Neural cell (in vitro differentiated cells): ENCODE results near the gene ARL15. TPM values are rescaled to one million over a fixed set of nuclear protein-coding genes. Genes with fewer than 3 reads are reported as not detected.

Experiments used
- H2AFZ ChIP-seq: fragments of 200-600, 300-800 bp; sonication (generic), shearing (Covaris generic); 2 replicates; pipeline ENCODE4 v1.6.0; 2014; ENCODE audit warnings: low read depth, mild to moderate bottlenecking, antibody characterized with exemption, low read length, moderate library complexity
- H3F3A ChIP-seq: fragments of 200-600 bp; shearing (Covaris generic); 2 replicates; pipeline ENCODE4 v1.6.1; 2016; ENCODE audit warnings: mild to moderate bottlenecking, moderate library complexity, mixed read lengths, antibody characterized with exemption, low read length; ENCODE audit not compliant: insufficient read depth, poor library complexity, severe bottlenecking
- H3K27ac ChIP-seq: fragments of 200-600, 300-800 bp; sonication (generic), shearing (Covaris generic); 2 replicates; pipeline ENCODE4 v1.5.1; 2014; ENCODE audit warnings: mild to moderate bottlenecking, low read length, moderate library complexity
- H3K27me3 ChIP-seq: fragments of 300-800, 200-600 bp; sonication (generic), shearing (Covaris generic); 2 replicates; pipeline ENCODE4 v1.6.0; 2014; ENCODE audit warnings: mild to moderate bottlenecking, low read depth, low read length, moderate library complexity; ENCODE audit not compliant: insufficient read depth
- H3K36me3 ChIP-seq: fragments of 300-800, 200-600 bp; sonication (generic), shearing (Covaris generic); 2 replicates; pipeline ENCODE4 v1.5.1; 2014; ENCODE audit warnings: mild to moderate bottlenecking, antibody characterized with exemption, low read length, moderate library complexity; ENCODE audit not compliant: insufficient read depth
- H3K4me2 ChIP-seq: fragments of 300-800, 200-600 bp; sonication (generic), shearing (Covaris generic); 2 replicates; pipeline ENCODE4 v1.6.0; 2014; ENCODE audit warnings: mild to moderate bottlenecking, low read length
- H3K4me3 ChIP-seq: fragments of 300-800, 200-600 bp; sonication (generic), shearing (Covaris generic); 2 replicates; pipeline ENCODE4 v1.5.1; 2014; ENCODE audit warnings: mild to moderate bottlenecking, low read length, moderate library complexity
- H3K79me2 ChIP-seq: fragments of 200-600 bp; shearing (Covaris generic); replicated peaks from 2 replicates; pipeline ENCODE4 v1.6.0; 2014; ENCODE audit warnings: mild to moderate bottlenecking, low read length, moderate library complexity; ENCODE audit not compliant: insufficient read depth
- H3K9ac ChIP-seq: fragments of 300-800, 200-600 bp; sonication (generic), shearing (Covaris generic); 2 replicates; pipeline ENCODE4 v1.6.1; 2016; ENCODE audit warnings: mild to moderate bottlenecking, low read length, mixed read lengths
- H3K9me2 ChIP-seq: fragments of 200-600 bp; shearing (Covaris generic); 2 replicates; pipeline ENCODE4 v1.6.1; 2016; ENCODE audit warnings: mild to moderate bottlenecking, low read length, mixed read lengths; ENCODE audit not compliant: insufficient read depth
- H3K9me3 ChIP-seq: fragments of 200-600, 300-800 bp; sonication (generic), shearing (Covaris generic); 2 replicates; pipeline ENCODE4 v1.6.1; 2016; ENCODE audit warnings: mild to moderate bottlenecking, mixed run types, low read length, moderate library complexity, mixed read lengths
- H4K20me1 ChIP-seq: fragments of 200-600 bp; shearing (Covaris generic); 2 replicates; pipeline ENCODE4 v1.6.1; 2016; ENCODE audit warnings: mild to moderate bottlenecking, mixed run types; ENCODE audit not compliant: insufficient read depth
- CTCF ChIP-seq: fragments of 450-650 bp; IDR thresholded peaks from 2 replicates; pipeline ENCODE4 v1.5.1; 2014; ENCODE audit warnings: antibody characterized with exemption, mild to moderate bottlenecking, moderate library complexity; ENCODE audit not compliant: poor library complexity, severe bottlenecking
- EP300 ChIP-seq: fragments of 450-650 bp; conservative IDR thresholded peaks from 2 replicates; pipeline ENCODE4 v1.6.1; 2014; ENCODE audit warnings: antibody characterized with exemption, mild to moderate bottlenecking, moderate library complexity; ENCODE audit not compliant: poor library complexity, severe bottlenecking
- EZH2 ChIP-seq: fragments of 200-600, 300-800 bp; shearing (Covaris generic), sonication (generic); IDR thresholded peaks from 2 replicates; pipeline ENCODE4 v1.6.1; 2014; ENCODE audit warnings: antibody characterized with exemption, low read length, borderline replicate concordance, mild to moderate bottlenecking; ENCODE audit not compliant: insufficient read depth, poor library complexity, severe bottlenecking
- MXI1 ChIP-seq: fragments of 450-650 bp; conservative IDR thresholded peaks from 2 replicates; pipeline ENCODE4 v1.6.1; 2014; ENCODE audit warnings: antibody characterized with exemption, mild to moderate bottlenecking; ENCODE audit not compliant: poor library complexity, severe bottlenecking
- POLR2AphosphoS5 ChIP-seq: IDR thresholded peaks from 2 replicates; pipeline ENCODE4 v1.6.1; 2012
- RAD21 ChIP-seq: fragments of 450-650 bp; conservative IDR thresholded peaks from 2 replicates; pipeline ENCODE4 v1.6.1; 2014; ENCODE audit warnings: antibody characterized with exemption, mild to moderate bottlenecking, moderate library complexity
- SMC3 ChIP-seq: fragments of 450-650 bp; conservative IDR thresholded peaks from 2 replicates; pipeline ENCODE4 v1.6.1; 2014; ENCODE audit warnings: antibody characterized with exemption, mild to moderate bottlenecking, moderate library complexity; ENCODE audit not compliant: poor library complexity
- TAF1 ChIP-seq: IDR thresholded peaks from 2 replicates; pipeline ENCODE4 v1.6.1; 2012; ENCODE audit warnings: low read depth
- polyA plus RNA-seq: library from polyadenylated mRNA; depleted of rRNA; stranded (reverse); fragments of >200 nt; gene quantifications from 2 replicates; pipeline ENCODE4 v1.2.3, GENCODE V29; 2014
- TF ChIP-seq, protein P1 (sequence below): IDR thresholded peaks from 2 replicates; pipeline ENCODE4 v1.6.1; 2012; ENCODE audit warnings: borderline replicate concordance

ARL15 gene
- polyA plus RNA-seq, 1 donor from 2014 or later = 51.9 TPM

GRCh38 chr5:54257366-54258118 is 52.8 kb downstream of the ARL15 start:
- Histone ChIP-seq H4K20me1 (no peaks in the 10 kb centered on the region), H2AFZ (no peak overlapping the region), H3K27me3 (no peaks in the 10 kb centered on the region), H3K9me3 (no peaks in the 10 kb centered on the region), H3K79me2 (no peaks in the 10 kb centered on the region), H3K9ac (no peak overlapping the region), H3K4me3 (no peak overlapping the region), H3K36me3 (no peaks in the 10 kb centered on the region), H3K4me2 (no peak overlapping the region), H3K27ac (no peak overlapping the region), H3K9me2 (no peaks in the 10 kb centered on the region), H3F3A (no peaks in the 10 kb centered on the region)
- no peak for TF ChIP-seq TAF1
- no peak for TF ChIP-seq EP300
- TF ChIP-seq, protein P1, sequence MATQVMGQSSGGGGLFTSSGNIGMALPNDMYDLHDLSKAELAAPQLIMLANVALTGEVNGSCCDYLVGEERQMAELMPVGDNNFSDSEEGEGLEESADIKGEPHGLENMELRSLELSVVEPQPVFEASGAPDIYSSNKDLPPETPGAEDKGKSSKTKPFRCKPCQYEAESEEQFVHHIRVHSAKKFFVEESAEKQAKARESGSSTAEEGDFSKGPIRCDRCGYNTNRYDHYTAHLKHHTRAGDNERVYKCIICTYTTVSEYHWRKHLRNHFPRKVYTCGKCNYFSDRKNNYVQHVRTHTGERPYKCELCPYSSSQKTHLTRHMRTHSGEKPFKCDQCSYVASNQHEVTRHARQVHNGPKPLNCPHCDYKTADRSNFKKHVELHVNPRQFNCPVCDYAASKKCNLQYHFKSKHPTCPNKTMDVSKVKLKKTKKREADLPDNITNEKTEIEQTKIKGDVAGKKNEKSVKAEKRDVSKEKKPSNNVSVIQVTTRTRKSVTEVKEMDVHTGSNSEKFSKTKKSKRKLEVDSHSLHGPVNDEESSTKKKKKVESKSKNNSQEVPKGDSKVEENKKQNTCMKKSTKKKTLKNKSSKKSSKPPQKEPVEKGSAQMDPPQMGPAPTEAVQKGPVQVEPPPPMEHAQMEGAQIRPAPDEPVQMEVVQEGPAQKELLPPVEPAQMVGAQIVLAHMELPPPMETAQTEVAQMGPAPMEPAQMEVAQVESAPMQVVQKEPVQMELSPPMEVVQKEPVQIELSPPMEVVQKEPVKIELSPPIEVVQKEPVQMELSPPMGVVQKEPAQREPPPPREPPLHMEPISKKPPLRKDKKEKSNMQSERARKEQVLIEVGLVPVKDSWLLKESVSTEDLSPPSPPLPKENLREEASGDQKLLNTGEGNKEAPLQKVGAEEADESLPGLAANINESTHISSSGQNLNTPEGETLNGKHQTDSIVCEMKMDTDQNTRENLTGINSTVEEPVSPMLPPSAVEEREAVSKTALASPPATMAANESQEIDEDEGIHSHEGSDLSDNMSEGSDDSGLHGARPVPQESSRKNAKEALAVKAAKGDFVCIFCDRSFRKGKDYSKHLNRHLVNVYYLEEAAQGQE = no peak
- no peak for TF ChIP-seq RAD21
- no peak for TF ChIP-seq MXI1
- no peak for TF ChIP-seq EZH2

- no peaks in the 10 kb centered on the region for H3K79me2 ChIP-seq
- H3K9me3 ChIP-seq = no peaks in the 10 kb centered on the region
- no peaks in the 10 kb centered on the region for H4K20me1 ChIP-seq
- no peaks in the 10 kb centered on the region for H3K36me3 ChIP-seq
- H3K27me3 ChIP-seq = no peaks in the 10 kb centered on the region
- H3K9me2 ChIP-seq = no peaks in the 10 kb centered on the region
- no peak overlapping the region for H3K4me3 ChIP-seq
- H3K27ac ChIP-seq = no peak overlapping the region
- no peak overlapping the region for H3K4me2 ChIP-seq
- H3F3A ChIP-seq = no peaks in the 10 kb centered on the region
- H3K9ac ChIP-seq = no peak overlapping the region
- H2AFZ ChIP-seq = no peak overlapping the region
- TF ChIP-seq POLR2AphosphoS5 = no peak
- no peak for TF ChIP-seq TAF1
- no peak for TF ChIP-seq EZH2
Observed at GRCh38 chr5:54254482-54255198, 55.7 kb downstream of the ARL15 start.

DNA sequence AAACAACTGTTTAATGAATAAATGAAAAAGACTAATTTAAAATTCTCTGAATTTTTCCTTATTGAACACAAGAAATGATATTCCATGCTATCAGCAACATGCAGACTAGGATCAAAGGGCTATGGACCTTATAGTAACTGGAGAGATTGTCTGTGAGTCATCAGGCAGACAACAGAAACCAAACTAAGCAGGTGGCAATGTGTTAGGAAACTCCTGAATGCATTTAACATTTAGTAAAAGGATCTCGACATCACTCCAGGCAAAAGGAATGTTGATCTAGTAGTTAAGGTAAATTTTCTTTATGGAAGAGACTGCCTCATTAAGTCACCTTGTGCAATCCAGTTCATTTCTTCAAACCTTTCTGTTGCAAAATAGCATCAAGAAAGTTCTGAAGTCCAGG is 58.4 kb downstream of the ARL15 start:
- TF ChIP-seq CTCF = no peak
- TF ChIP-seq SMC3 = no peak
- TF ChIP-seq POLR2AphosphoS5 = no peak
- no peak for TF ChIP-seq EZH2
- TF ChIP-seq TAF1 = no peak
- no peak for TF ChIP-seq RAD21
- TF ChIP-seq, protein P1 = no peak
- TF ChIP-seq EP300 = no peak
- TF ChIP-seq MXI1 = no peak
- Histone ChIP-seq H3K4me3 (no peak overlapping the region), H3K9me3 (no peaks in the 10 kb centered on the region), H3K27me3 (no peaks in the 10 kb centered on the region), H3K36me3 (no peaks in the 10 kb centered on the region), H4K20me1 (no peaks in the 10 kb centered on the region), H3K4me2 (no peak overlapping the region), H3K27ac (no peak overlapping the region), H3K9ac (no peak overlapping the region), H3F3A (no peaks in the 10 kb centered on the region), H2AFZ (no peak overlapping the region), H3K79me2 (no peaks in the 10 kb centered on the region), H3K9me2 (no peaks in the 10 kb centered on the region)
